Measurements from ENCODE around the gene CDH6.

CDH6 gene

DNA sequence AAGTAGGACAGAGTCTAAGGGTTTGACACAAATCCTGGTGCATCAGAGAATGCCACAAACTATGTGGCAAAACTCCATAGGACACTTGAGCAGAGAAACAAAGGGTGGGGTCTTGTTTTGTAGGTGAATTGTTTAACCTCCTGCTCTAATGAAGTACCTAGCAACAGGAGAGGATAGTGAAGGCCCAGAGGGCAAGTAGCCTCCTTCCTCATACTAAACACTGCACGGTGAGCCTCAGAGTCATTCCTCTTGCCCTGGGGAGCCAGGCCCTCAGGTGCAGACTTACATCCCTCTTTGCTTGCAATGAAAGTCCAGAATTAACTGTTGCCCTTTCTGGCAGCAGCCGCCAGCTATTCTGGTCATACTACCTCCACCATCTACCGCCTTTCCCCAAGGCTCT is 172.3 kb downstream of the CDH6 start:
- no peak overlapping the region for H3K4me3 ChIP-seq (ENCODE audit: low read depth, low read length)

- H3K4me3 ChIP-seq (ENCODE audit: low read depth, low read length): no peak overlapping the region
Measured at GRCh38 chr5:31366941-31367340, 173.5 kb downstream of the CDH6 start.

GRCh38 chr5:31372124-31372523 is 178.6 kb downstream of the CDH6 start:
- no peak overlapping the region for H3K4me3 ChIP-seq (ENCODE audit: low read depth, low read length)

DNA sequence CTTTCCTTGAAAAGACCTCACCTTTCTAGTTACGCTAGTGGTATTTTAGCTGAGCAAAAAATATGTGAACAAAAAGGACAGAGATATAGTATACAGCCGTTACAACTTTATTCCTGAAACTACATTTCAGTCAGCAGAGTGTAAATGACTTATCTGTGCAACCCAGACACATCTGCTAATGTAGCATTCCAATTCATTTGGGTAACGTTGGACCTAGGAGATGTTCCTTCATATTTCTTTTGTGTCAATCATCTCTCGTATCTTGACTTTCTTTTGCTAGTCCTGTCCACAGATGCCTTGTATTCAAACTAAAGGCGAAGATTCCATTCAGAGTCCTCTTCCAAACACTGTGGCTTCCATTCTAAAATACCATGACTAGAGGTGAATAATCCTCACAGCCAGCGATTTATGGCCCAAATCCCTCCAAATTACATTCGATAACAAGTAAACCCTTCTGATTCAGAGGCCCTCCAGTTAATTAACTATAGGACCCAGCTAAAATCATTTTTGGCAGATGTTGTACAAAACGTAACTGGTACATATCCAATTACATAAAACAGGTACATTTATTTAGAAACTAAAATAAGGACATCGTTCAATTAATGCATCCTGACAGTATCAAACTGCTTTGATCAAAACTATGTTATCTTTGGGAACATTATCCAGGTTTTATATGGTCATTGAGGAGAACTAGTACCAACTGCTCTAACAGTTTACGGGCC is 182.7 kb downstream of the CDH6 start:
- H3K4me3 ChIP-seq (ENCODE audit: low read depth, low read length): no peak overlapping the region

DNA sequence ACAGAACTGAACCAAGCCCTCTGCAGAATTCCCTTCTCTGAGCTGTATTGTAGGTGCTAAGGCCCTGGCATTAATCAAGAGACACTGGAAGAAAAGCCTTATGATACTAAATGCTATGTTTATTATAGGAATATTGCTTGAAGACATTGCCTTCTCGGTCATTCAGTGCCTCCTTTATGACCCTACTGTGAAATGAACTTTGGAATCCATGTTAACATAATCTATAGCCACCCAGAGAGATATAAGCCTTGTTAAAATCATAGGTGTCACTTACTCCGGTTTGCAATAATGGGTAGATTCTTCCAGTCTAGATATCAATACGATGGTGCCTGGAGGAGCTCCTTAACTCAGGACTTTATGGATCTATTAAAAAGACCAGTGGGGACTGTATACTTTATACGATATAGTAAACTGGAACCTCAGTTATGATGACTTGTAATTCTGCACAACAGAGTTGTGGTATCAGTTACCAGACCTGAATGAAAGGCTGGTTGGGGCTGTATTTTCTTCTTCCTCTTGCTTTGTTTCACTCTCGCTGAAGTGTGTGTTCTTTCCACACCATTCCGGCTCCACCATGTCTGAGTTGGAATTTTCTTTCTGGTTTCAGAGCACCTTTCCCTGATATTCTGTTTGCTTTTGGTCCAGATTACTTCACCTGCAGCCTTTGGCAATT is 183.9 kb downstream of the CDH6 start:
- H3K4me3 ChIP-seq (ENCODE audit: low read depth, low read length): no peak overlapping the region

DNA sequence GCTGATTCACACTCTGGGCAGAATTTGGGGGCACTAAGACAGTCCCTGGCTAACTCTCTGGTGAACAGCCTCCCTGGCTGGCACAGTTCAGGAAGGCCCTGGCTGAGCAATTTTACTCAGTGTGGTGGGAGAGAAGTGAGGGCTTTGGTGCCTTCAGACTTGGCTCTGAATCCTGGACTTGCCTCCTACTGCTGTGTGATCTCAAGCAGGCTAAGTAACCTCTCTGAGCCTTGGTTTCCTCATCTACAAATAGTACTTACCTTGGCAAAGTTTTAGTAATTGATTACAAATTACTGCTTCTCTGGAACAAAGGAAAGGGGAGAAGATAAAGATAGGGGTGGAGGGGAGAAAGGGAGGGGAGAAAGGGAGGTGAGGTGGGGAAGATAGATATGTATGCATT is 184.7 kb downstream of the CDH6 start:
- H3K4me3 ChIP-seq (ENCODE audit: low read depth, low read length): no peak overlapping the region

All from iPS-11a (cell line).